CD8-positive, alpha-beta memory T cell (primary cell): ENCODE data around the gene DSTN. TPM values are rescaled to one million over a fixed set of nuclear protein-coding genes. Genes with fewer than 3 reads are reported as not detected.

Experiments
- CTCF ChIA-PET: fragments of 350-600 bp; sonication (Branson Sonifier 250); formaldehyde crosslinking; loops from one replicate; lab custom pipeline; 2021; ENCODE audit warnings: antibody characterized with exemption; lab: Charles Lee
- POLR2A ChIA-PET: fragments of 350-600 bp; sonication (Branson Sonifier 250); formaldehyde crosslinking; loops from one replicate; lab custom pipeline; 2021; ENCODE audit warnings: antibody characterized with exemption; lab: Charles Lee
- DNase-seq, 5 donors: peaks; one replicate each; pipeline versions ENCODE4 v3.0.0 to v3.0.0-alpha.2; 2020 to 2022; ENCODE audit warnings: mixed read lengths in 1 of 5
- H3K27ac ChIP-seq: one replicate; pipeline ENCODE4 v1.7.0; 2013; ENCODE audit warnings: low read depth, mild to moderate bottlenecking, low read length, moderate library complexity
- H3K27me3 ChIP-seq: 2 replicates; pipeline ENCODE4 v1.7.0; 2013; ENCODE audit warnings: low read length, mild to moderate bottlenecking; ENCODE audit not compliant: insufficient read depth, poor library complexity, severe bottlenecking
- H3K36me3 ChIP-seq: 2 replicates; pipeline ENCODE4 v1.7.0; 2013; ENCODE audit warnings: mild to moderate bottlenecking, low read length, moderate library complexity; ENCODE audit not compliant: insufficient read depth
- H3K4me1 ChIP-seq: 2 replicates; pipeline ENCODE4 v1.7.0; 2013; ENCODE audit warnings: mild to moderate bottlenecking, low read length, moderate library complexity; ENCODE audit not compliant: insufficient read depth
- H3K4me3 ChIP-seq: 2 replicates; pipeline ENCODE4 v1.7.0; 2013; ENCODE audit warnings: mild to moderate bottlenecking, low read length
- H3K9me3 ChIP-seq: 2 replicates; pipeline ENCODE4 v1.7.0; 2013; ENCODE audit warnings: mild to moderate bottlenecking, low read length
- H3K27ac Mint-ChIP-seq, 8 donors: one replicate each; pipeline ENCODE4 v1.8.0; 2020 to 2021; ENCODE audit warnings: mixed read lengths in 8 of 8, mild to moderate bottlenecking in 6 of 8, inconsistent platforms in 3 of 8, moderate library complexity in 3 of 8
- H3K27me3 Mint-ChIP-seq, 2 donors: one replicate each; pipeline ENCODE4 v1.8.0; 2020 to 2021; ENCODE audit warnings: mixed read lengths in 2 of 2, mild to moderate bottlenecking in 1 of 2, moderate library complexity in 1 of 2
- H3K36me3 Mint-ChIP-seq, 3 donors: one replicate each; pipeline ENCODE4 v1.8.0; 2020 to 2021; ENCODE audit warnings: mixed read lengths in 3 of 3, inconsistent platforms in 1 of 3, mild to moderate bottlenecking in 1 of 3
- H3K4me1 Mint-ChIP-seq, 3 donors: one replicate each; pipeline ENCODE4 v1.8.0; 2020 to 2021; ENCODE audit warnings: mixed read lengths in 3 of 3, inconsistent platforms in 1 of 3, mild to moderate bottlenecking in 1 of 3
- H3K4me3 Mint-ChIP-seq, 7 donors: one replicate each; pipeline ENCODE4 v1.8.0; 2020 to 2021; ENCODE audit warnings: mixed read lengths in 7 of 7, mild to moderate bottlenecking in 6 of 7, moderate library complexity in 4 of 7, inconsistent platforms in 2 of 7
- H3K9me3 Mint-ChIP-seq, 5 donors: one replicate each; pipeline ENCODE4 v1.8.0; 2020 to 2022; ENCODE audit warnings: mixed read lengths in 5 of 5, mild to moderate bottlenecking in 3 of 5, moderate library complexity in 2 of 5, inconsistent platforms in 1 of 5
- polyA plus RNA-seq: library from polyadenylated mRNA; unstranded; fragments of 300-500 nt; fragmentation: Illumina TruSeq; gene quantifications from one replicate; pipeline ENCODE4 v1.2.3, GENCODE V29; 2021
- total RNA-seq, 2 experiments: library from RNA; stranded (reverse); gene quantifications; one replicate each; pipeline ENCODE4 v1.2.3, GENCODE V29; 2021

Gene DSTN
- total and polyA plus RNA-seq, 3 experiments from 2014 or later = 66.4 to 135 (median 66.9) TPM

DNA sequence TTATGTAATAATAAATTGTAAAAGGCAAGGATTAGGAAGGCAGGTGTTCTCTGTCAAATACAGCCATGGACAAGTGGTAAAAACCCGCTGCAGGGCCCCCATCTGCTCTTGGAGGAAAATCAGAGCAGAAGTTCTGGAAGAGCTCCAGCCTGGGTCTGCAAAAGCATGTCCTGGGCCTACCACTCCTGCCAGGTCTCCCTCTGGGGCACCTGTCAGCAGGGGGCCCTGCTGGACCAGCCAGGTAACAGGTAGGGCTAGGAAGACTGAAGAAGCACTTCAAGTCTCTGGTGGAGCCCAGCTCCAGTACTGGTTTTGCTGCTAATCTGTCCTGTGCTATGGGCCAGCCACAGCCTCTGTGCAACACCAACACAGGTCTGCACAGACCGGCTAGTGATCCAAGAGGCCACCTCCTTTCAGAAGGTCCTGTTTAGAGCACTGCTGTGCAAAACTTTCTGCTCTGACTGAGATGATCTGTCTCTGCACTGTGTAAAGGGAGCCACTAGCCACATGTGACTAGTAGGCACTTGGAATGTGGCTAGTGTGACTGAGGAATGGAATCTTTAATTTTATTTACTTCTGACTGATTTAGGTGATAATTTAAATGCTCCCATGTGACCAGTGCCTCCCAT, 82.0 kb downstream of the DSTN start:
- Histone ChIP-seq H3K9me3 (no peaks in the 10 kb centered on the region), H3K4me3 (no peak overlapping the region), H3K27me3 (no peaks in the 10 kb centered on the region), H3K27ac (no peak overlapping the region), H3K4me1 (no peaks in the 10 kb centered on the region), H3K36me3 (no peaks in the 10 kb centered on the region)
- no peaks in the 10 kb centered on the region for H3K9me3 Mint-ChIP-seq
- ChIA-PET CTCF (no interaction called here), POLR2A (no interaction called here)
- H3K36me3 Mint-ChIP-seq = peaks cover 2 to 12% (median 6%) of the 10 kb centered on the region in 3 donors
- no peaks in the 10 kb centered on the region for H3K27me3 Mint-ChIP-seq
- DNase-seq = no peak
- H3K4me3 Mint-ChIP-seq = no peak overlapping the region
- peaks cover 0 to 4% (median 4%) of the 10 kb centered on the region in 3 donors for H3K4me1 Mint-ChIP-seq
- peak overlapping the region in 1 of 8 donors; percentile 33 for H3K27ac Mint-ChIP-seq

DNA sequence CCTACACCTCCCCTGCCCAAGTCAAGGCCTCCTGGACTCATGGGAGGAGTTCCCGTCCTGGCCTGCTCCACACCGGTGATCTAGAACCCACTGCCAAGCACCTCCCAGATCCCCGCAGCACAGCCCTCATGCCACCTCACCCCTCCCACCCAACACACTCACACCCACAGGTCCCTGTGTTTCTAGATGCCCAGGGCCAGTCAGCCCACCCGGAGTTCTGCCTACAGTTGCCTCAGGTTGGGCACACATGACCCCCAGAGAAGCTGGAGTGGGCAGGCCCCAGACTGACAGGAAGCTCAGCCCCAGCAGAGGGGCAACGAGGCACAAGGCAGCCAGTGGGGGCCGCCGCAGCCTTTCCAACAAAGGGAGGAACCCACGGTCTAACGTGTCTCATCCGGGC, 82.5 kb downstream of the DSTN start:
- POLR2A ChIA-PET = no interaction called here

DNA sequence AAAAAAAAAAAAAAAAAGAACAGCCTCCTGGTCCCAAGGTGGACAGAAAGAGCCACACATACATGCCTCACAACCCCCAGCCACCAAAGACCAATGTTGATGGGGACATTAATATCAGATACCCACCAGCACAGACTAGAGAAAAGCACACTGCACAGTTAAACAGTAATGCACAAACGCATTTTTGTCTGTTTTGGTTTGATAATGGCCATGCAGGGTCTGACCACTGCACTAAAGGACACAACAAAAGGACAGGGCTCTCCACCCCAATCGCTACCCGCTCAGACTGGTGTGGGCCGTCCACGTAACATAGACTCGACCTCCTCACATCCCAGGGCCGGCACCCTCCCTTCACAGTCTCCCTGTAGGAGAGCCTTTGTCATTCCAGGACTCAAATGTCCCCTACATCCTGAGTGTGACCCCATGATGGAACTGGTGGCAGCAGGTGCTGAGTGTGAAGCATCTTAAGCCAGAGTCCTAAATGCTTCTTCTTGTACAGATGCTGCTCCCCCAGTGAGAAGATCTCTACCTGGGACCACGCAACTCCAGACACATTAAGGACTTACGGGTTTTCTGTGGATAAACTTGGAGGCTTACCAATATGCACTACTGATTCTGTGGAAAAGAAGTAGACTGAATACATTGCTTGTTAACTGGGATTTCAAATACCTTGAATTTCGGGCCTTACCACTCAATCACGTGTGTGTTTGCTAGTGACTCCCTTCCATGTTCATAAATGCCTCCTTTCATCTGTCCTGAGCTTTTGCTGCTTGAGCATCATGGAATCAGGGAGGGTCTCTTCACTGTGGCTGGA, 84.2 kb downstream of the DSTN start:
- Histone ChIP-seq H3K4me1 (no peaks in the 10 kb centered on the region), H3K9me3 (no peaks in the 10 kb centered on the region), H3K4me3 (no peak overlapping the region), H3K27me3 (no peaks in the 10 kb centered on the region), H3K36me3 (no peaks in the 10 kb centered on the region), H3K27ac (no peak overlapping the region)
- peaks cover 0 to 2% (median 0%) of the 10 kb centered on the region in 5 donors for H3K9me3 Mint-ChIP-seq
- peak overlapping the region in 2 of 8 donors; percentile 33 to 47 for H3K27ac Mint-ChIP-seq
- peaks cover 11 to 30% (median 18%) of the 10 kb centered on the region in 3 donors for H3K36me3 Mint-ChIP-seq
- peaks cover 0 to 6% (median 4%) of the 10 kb centered on the region in 3 donors for H3K4me1 Mint-ChIP-seq
- DNase-seq = no peak
- no peaks in the 10 kb centered on the region for H3K27me3 Mint-ChIP-seq
- CTCF ChIA-PET = no interaction called here
- no peak overlapping the region for H3K4me3 Mint-ChIP-seq
- POLR2A ChIA-PET = no interaction called here

More for the DNA sequence above, 82.5 kb downstream of the DSTN start:
- no peak overlapping the region for H3K27ac Mint-ChIP-seq
- Histone ChIP-seq H3K36me3 (no peaks in the 10 kb centered on the region), H3K4me1 (no peaks in the 10 kb centered on the region), H3K27me3 (no peaks in the 10 kb centered on the region), H3K9me3 (no peaks in the 10 kb centered on the region), H3K27ac (no peak overlapping the region), H3K4me3 (no peak overlapping the region)
- H3K4me3 Mint-ChIP-seq = no peak overlapping the region
- DNase-seq = no peak
- H3K36me3 Mint-ChIP-seq = peaks cover 2 to 16% (median 6%) of the 10 kb centered on the region in 3 donors
- no peaks in the 10 kb centered on the region for H3K9me3 Mint-ChIP-seq
- H3K4me1 Mint-ChIP-seq = peaks cover 0 to 4% (median 2%) of the 10 kb centered on the region in 3 donors
- H3K27me3 Mint-ChIP-seq = no peaks in the 10 kb centered on the region
- CTCF ChIA-PET = no interaction called here

DNA sequence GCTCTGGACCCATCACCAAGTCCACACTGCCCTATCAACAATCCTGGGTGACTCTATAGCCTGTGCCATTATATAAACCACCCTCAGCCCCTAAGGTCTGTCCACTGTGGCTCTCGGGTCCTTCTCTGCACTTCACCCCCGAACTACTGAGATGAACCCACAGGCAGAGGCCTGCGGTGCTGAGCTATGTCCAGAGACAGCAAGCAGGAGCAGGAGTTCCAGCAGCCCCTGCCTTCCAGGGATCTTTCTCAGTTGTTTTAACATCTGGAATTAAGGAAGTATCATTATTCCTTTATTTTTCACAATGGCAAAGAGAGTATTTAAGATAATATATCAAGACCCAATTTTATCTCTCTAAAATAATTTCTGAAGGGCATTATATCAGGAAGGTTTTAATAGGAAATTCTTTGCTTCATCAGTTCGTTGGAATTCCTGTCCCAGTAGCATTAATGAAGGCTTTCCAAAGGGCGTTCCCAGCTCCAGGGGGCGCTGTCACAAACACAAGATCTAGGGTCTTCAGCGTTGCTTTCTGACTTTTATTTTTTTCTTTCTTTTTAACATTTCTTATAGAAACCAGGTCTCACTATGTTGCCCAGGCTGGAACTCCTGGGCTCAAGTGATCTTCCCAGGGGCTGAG, 84.9 kb downstream of the DSTN start:
- POLR2A ChIA-PET = no interaction called here
- H3K27me3 Mint-ChIP-seq = no peaks in the 10 kb centered on the region
- Histone ChIP-seq H3K27ac (no peak overlapping the region), H3K36me3 (no peaks in the 10 kb centered on the region), H3K4me1 (no peaks in the 10 kb centered on the region), H3K4me3 (no peak overlapping the region), H3K9me3 (no peaks in the 10 kb centered on the region), H3K27me3 (no peaks in the 10 kb centered on the region)
- CTCF ChIA-PET = interaction anchor here (1.1 kb wide), 1 partner anchor 284 kb away, joined by 4 read pairs; no protein-coding TSS in a partner anchor
- DNase-seq = no peak
- no peak overlapping the region for H3K27ac Mint-ChIP-seq
- H3K4me1 Mint-ChIP-seq = peaks cover 0 to 4% (median 0%) of the 10 kb centered on the region in 3 donors
- no peak overlapping the region for H3K4me3 Mint-ChIP-seq
- H3K36me3 Mint-ChIP-seq = peaks cover 11 to 32% (median 18%) of the 10 kb centered on the region in 3 donors
- peaks cover 0 to 2% (median 0%) of the 10 kb centered on the region in 5 donors for H3K9me3 Mint-ChIP-seq

DNA sequence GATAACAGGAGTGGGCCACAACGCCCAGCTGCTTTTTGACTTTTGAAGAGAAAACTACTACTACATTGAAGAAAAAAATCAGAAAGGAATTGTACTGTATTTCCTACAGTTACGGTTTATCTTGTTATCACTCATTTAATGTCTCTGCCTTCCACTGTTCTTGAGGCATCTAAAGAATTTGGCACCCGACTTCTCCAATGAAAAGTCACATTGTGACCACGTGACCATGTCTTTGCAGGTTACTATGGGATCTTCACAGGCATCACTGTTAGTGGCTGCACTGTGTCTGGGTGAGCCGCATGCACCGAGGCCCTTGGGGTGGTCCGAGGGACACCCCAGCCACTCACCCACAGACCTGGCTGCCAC, 85.4 kb downstream of the DSTN start:
- no peak overlapping the region for H3K4me3 Mint-ChIP-seq
- Histone ChIP-seq H3K4me3 (no peak overlapping the region), H3K9me3 (no peaks in the 10 kb centered on the region), H3K4me1 (no peaks in the 10 kb centered on the region), H3K36me3 (no peaks in the 10 kb centered on the region), H3K27me3 (no peaks in the 10 kb centered on the region), H3K27ac (no peak overlapping the region)
- no peaks in the 10 kb centered on the region for H3K27me3 Mint-ChIP-seq
- H3K36me3 Mint-ChIP-seq = peaks cover 11 to 37% (median 22%) of the 10 kb centered on the region in 3 donors
- H3K9me3 Mint-ChIP-seq = peaks cover 0 to 2% (median 0%) of the 10 kb centered on the region in 5 donors
- H3K27ac Mint-ChIP-seq = no peak overlapping the region
- no peak for DNase-seq
- ChIA-PET POLR2A (no interaction called here), CTCF (interaction anchor here (1.1 kb wide), 1 partner anchor 284 kb away, joined by 4 read pairs; no protein-coding TSS in a partner anchor)
- peaks cover 0 to 4% (median 0%) of the 10 kb centered on the region in 3 donors for H3K4me1 Mint-ChIP-seq

DNA sequence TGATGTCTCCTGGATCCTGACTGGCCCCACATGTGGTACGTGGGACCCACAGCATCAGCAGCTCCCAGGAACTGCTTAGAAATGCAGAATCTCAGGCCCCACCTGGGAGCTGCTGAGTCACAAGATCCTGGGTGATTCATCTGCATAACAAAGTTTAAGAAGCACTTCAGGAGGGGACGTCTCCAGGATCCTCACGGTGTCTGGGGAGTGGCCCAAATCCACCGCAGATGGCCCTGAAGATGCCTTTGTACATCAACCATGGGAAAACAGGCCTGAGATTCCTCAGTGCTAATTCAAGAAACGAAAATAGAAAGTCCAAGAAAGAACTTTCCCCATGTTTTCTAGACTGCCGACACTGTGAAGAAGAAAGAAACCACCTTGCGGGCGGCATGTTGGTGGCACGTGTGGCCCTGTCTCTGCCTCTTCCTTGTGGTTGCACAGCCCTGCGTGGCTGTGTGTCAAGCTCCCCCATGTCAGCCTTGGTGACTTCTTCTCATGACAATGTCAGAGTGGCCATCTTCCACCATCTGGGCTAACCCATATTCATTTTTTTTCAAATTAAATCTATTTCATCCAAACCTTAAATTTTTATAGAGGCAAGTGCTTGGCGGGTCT, 86.1 kb downstream of the DSTN start:
- Mint-ChIP-seq H3K36me3 (peaks cover 11 to 42% (median 27%) of the 10 kb centered on the region in 3 donors), H3K9me3 (peaks cover 0 to 2% (median 0%) of the 10 kb centered on the region in 5 donors), H3K27me3 (no peaks in the 10 kb centered on the region), H3K4me1 (peaks cover 0 to 4% (median 0%) of the 10 kb centered on the region in 3 donors), H3K4me3 (no peak overlapping the region), H3K27ac (peak overlapping the region in 1 of 8 donors; percentile 15)
- DNase-seq = no peak
- ChIA-PET POLR2A (no interaction called here), CTCF (no interaction called here)
- no peaks in the 10 kb centered on the region for H3K9me3 ChIP-seq
- no peaks in the 10 kb centered on the region for H3K4me1 ChIP-seq
- no peak overlapping the region for H3K27ac ChIP-seq
- H3K4me3 ChIP-seq = no peak overlapping the region
- no peaks in the 10 kb centered on the region for H3K36me3 ChIP-seq
- no peaks in the 10 kb centered on the region for H3K27me3 ChIP-seq

DNA sequence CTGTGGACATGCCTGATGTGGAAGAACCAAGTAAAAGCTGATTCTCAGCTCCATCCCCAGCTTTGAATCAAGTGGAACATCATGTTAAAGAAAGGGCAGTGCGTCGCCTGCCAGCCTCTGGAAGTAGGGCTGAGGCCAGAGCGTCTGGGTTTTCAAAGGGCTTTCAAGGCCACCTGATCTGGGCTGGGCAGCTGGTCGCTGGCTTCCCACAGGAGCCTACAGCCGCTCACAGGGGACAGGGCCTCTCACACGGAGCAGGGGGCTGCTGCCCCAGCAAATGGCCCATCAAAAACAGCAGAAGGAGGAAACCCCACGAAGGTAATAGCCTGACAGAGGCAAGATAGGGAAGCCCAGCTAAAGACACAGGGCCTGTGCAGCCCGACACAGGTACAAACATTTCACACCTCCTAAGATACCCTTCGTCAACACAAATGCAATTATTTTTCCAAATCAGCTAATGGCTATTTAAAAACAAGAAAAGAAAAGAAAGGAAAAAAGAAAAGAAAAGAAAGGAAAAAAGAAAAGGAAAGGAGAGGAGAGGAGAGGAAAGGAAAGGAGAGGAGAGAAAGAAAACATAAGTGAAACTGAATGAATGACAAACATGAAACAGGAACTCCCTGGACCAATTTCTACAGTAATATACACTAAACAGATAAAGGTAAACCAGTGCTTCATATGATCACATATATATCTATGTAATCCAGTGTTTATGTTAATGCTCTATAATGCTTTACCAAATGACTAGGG, 87.4 kb downstream of the DSTN start:
- H3K4me1 ChIP-seq = no peaks in the 10 kb centered on the region
- DNase-seq = no peak
- no peaks in the 10 kb centered on the region for H3K27me3 Mint-ChIP-seq
- no peaks in the 10 kb centered on the region for H3K9me3 ChIP-seq
- CTCF ChIA-PET = no interaction called here
- H3K9me3 Mint-ChIP-seq = peaks cover 0 to 2% (median 0%) of the 10 kb centered on the region in 5 donors
- H3K36me3 Mint-ChIP-seq = peaks cover 11 to 42% (median 27%) of the 10 kb centered on the region in 3 donors
- no peak overlapping the region for H3K27ac ChIP-seq
- peak overlapping the region in 2 of 8 donors; percentile 28 to 64 for H3K27ac Mint-ChIP-seq
- H3K4me3 ChIP-seq = no peak overlapping the region
- POLR2A ChIA-PET = no interaction called here
- no peaks in the 10 kb centered on the region for H3K27me3 ChIP-seq
- H3K4me3 Mint-ChIP-seq = no peak overlapping the region
- peaks cover 7 to 8% (median 8%) of the 10 kb centered on the region in 3 donors for H3K4me1 Mint-ChIP-seq
- no peaks in the 10 kb centered on the region for H3K36me3 ChIP-seq
